Stimulated activated CD8-positive, alpha-beta memory T cell treated with anti-CD3 and anti-CD28 coated beads, Interleukin-12 subunit alpha, Interleukin-12 subunit beta, amount 100 ng/mL, for 24 hours (primary cell): ENCODE measurements around the gene HCFC1.
"Not testable (repeated sequence)": the region's sequence is repeated elsewhere in the genome, so short reads cannot be mapped to it uniquely, and the experiment has no call there.

Source experiments
- DNase-seq: peaks from one replicate; pipeline ENCODE4 v3.0.0-alpha.2; 2020; ENCODE audit errors: extremely low read depth

Gene HCFC1

DNA sequence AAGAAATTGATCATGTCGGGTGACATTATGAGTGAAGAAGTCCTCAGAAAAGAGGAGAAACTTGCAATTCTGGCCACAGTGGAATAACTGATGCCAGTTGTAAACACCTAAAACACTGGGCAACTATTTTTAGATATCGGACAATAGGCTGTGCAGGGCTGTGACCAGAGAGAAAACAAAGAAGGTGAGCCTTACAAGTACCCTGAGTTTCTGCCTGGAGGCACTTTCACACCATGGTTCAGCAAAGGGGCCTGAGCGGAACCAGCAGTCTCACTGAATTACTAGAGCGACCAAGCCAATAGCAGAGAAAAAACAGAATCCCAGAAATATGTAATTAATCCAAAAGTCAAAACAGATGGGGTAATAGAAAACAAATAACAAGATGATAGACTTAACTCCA, 36.9 kb upstream of the HCFC1 start:
- DNase-seq = no peak

DNA sequence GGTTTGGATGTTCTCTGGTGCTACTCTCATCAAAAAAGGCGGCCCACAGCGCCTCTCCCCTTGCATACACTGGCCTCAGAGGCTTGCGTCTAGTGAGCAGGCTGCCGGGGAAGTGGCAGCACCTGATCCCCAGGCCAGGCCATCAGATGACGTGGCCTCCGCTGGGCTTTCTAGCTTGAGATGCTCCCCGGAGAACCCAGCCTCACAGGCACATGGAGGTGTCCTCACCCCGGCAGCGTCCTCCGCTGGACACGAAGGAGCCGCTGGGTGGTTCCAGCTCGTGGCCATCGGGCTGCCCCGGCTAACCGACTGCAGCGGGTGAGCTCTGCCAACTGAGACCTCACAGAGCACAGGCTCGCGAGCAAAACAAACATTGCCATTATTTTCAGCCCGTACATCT, 35.3 kb upstream of the HCFC1 start:
- DNase-seq = no peak

DNA sequence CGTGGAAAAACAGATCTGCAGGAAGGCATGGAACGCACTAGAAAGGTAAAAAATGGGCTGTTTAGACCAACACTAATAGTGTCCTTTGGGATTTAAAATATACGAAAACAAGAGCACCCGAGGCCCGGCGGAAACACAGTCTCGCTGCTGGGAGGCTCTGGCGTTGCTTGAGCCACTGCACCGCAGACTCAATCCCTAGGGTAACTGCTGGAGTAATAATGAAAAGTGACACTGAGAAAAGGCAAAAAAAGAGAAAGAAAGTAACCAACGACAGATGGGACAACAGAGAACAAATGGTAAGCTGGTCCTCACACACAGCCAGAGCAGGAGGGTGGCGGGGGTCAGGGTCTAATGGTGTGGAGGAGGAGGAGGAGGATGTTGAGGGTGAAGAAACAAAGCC, 32.7 kb upstream of the HCFC1 start:
- no peak for DNase-seq

DNA sequence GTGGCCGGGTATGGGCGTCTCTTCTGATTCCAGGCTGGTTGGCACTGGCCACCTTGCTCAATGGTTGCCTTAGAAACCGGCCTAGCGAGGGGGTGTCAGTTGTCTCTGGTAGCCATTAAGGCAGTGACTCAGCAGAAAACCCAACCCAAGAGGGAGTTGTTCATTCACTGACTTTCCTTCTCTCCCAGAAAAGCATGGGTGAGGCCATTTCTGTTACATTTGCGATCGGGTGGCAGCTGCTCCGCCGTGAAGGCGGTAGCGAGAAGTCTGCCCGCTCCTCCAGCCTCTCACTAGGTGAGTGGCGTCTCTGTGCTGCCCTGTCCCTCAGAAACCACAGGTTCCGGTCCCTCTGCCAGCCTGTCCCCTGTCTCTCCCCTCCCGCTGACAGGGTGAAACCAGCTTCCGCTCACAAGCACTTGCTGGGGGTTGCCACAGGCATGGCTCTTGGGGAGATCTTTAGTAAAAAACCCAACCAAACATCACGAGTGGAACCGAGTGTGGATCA, 30.6 kb upstream of the HCFC1 start:
- no peak for DNase-seq

DNA sequence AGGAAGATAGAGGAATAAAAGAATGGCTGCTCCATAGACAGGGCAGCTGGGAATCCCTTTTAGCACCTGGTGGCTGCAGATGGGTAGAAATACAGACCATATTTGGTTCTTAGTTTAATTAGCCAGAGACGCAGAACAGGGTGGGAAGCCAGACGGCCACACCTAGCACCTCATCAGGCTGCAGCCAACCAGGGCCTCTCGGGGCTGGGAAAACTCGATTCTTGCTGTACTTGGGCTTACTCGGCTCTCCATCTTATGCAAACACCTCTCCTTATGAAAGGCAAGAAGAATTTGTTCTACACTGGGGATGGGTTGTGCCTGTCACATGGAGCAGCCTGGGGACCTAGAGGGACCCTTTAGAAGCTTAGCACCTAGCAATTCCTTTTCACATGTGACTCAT, 28.4 kb upstream of the HCFC1 start:
- no peak for DNase-seq

GRCh38 chrX:153999359-154000037, 27.9 kb upstream of the HCFC1 start:
- no peak for DNase-seq

GRCh38 chrX:153995504-153995903, 23.9 kb upstream of the HCFC1 start:
- DNase-seq = no peak

DNA sequence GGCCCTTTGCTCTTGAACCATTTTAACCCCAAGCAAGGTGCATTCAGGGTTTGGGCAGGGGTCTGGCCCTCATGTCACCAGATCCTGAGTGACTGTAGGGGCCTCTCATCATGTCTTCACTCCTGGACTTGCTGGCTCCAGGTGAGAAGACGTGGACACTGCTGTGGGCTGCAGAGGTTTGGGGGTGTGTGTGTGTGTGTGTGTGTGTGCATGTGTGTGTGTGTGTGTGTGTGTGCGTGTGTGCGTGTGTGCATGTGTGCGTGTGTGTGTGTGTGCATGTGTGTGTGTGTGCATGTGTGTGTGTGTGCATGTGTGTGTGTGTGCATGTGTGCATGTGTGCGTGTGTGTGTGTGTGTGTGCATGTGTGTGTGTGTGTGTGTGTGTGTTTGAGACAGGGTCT, 22.8 kb upstream of the HCFC1 start:
- not testable (repeated sequence) for DNase-seq

GRCh38 chrX:153993978-153994377, 22.4 kb upstream of the HCFC1 start:
- no peak for DNase-seq

DNA sequence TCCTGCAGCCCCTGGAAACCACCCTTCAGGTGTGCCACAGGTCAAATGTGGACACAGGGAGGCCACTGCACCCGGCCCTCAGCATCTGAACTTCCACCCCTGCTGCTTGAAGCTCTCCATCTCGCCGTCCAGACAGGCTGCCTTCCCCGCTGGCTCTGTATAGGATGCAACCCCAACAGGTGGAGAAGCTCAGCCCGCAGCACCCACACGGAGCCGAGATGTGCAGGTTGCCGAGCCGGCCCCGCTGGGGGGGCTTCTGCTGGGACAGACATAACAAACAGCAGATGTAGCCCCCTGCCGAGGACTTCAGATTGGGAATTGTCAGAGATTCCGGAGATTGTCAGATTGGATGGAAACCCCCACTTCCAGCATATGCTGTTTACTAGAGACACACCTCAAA, 21.5 kb upstream of the HCFC1 start:
- no peak for DNase-seq

GRCh38 chrX:153992180-153992579, 20.6 kb upstream of the HCFC1 start:
- DNase-seq = no peak

DNA sequence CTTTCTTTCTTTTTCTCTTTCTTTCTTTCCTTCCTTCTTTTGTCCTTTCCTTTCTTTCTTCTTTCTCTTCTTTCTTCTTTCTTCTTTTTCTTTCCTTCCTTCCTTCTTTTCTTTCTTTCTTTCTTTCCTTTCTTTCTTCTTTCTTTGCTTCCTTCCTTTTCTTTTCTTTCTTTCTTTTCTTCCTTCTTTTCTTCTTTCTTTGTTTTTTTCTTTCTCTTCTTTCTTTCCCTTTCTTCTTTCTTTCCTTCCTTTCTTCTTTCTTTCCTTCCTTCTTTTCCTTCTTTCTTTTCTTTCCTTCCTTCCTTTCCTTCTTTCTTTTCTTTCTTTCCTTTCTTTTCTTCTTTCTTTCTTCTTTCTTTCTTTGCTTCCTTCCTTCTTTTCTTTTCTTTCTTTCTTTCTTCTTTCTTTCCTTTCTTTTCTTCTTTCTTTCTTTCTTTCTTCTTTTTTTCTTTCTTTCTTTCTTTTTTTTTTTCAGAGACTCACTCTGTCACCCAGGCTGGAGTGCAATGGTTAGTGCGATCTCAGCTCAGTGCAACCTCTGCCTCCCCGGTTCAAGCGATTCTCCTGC, 19.5 kb upstream of the HCFC1 start:
- no peak for DNase-seq

DNA sequence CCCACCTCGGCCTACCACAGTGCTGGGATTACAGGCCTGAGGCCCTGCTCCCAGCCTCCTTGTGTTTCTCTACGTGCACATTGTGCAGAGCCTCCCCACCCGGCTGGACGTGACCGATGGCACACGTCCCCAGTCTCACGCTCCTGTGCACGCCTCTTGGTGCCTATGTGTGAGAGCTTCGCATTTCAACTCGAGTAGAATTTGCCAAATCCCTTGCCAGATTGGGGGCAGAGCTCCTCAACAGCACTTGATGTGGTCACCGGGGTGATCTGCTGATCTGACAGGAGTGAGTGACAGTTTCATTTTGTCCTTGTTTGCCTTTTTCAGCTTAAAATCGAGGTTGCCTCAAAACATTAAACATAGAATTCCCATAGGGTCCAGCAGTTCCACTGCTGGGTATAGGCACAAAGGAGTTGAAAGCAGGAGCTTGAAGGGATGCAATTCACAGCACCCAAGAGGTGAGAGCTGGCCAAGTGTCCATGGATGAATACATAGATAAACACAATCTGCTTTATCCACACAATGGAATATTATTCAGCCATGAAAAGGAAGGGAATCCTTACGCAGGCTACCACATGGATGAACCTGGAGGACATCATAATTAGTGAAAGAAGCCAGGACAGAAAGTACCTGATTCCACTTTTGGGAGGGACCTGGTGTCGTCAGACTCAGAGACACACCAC, 18.5 kb upstream of the HCFC1 start:
- DNase-seq = no peak

- no peak for DNase-seq
Observed at GRCh38 chrX:153988493-153988892, 16.9 kb upstream of the HCFC1 start.

GRCh38 chrX:153984351-153985178, 12.9 kb upstream of the HCFC1 start:
- no peak for DNase-seq

- DNase-seq = no peak
Observed at GRCh38 chrX:153983321-153983801, 11.7 kb upstream of the HCFC1 start.

- DNase-seq = no peak
Observed at GRCh38 chrX:153981771-153982533, 10.3 kb upstream of the HCFC1 start.

- DNase-seq = no peak
Observed at GRCh38 chrX:153981231-153981630, 9.6 kb upstream of the HCFC1 start.

- DNase-seq = not testable (repeated sequence)
Observed at GRCh38 chrX:153980394-153980793, 8.8 kb upstream of the HCFC1 start.

GRCh38 chrX:153974726-153975286, 3.2 kb upstream of the HCFC1 start:
- DNase-seq = no peak
